Activated CD8-positive, alpha-beta T cell treated with anti-CD3 and anti-CD28 coated beads for 36 hours (primary cell): ENCODE results near the gene KDM1B. TPM values are rescaled to one million over a fixed set of nuclear protein-coding genes. Genes with fewer than 3 reads are reported as not detected.

ENCODE experiments used
- ATAC-seq: fragments of 200-7000 bp; cut with Tn5 transposase; one replicate; pipeline ENCODE4 v1.10.0; 2021; ENCODE audit warnings: mild to moderate bottlenecking, moderate library complexity
- CTCF ChIA-PET: fragments of 350-600 bp; sonication (Branson Sonifier 250); formaldehyde crosslinking; loops from one replicate; lab custom pipeline; 2021; ENCODE audit warnings: antibody characterized with exemption; lab: Charles Lee
- POLR2A ChIA-PET: fragments of 350-600 bp; sonication (Branson Sonifier 250); formaldehyde crosslinking; loops from one replicate; lab custom pipeline; 2021; ENCODE audit warnings: antibody characterized with exemption; lab: Charles Lee
- DNase-seq: peaks from one replicate; pipeline ENCODE4 v3.0.0-alpha.2; 2020
- H3K27ac Mint-ChIP-seq: one replicate; pipeline ENCODE4 v1.8.0; 2021; ENCODE audit warnings: mild to moderate bottlenecking, mixed read lengths
- H3K27me3 Mint-ChIP-seq: one replicate; pipeline ENCODE4 v1.8.0; 2021; ENCODE audit warnings: mixed read lengths
- H3K36me3 Mint-ChIP-seq: one replicate; pipeline ENCODE4 v1.8.0; 2021; ENCODE audit warnings: low read depth, mixed read lengths
- H3K4me1 Mint-ChIP-seq: one replicate; pipeline ENCODE4 v1.8.0; 2021; ENCODE audit warnings: low read depth, mixed read lengths
- H3K4me3 Mint-ChIP-seq: one replicate; pipeline ENCODE4 v1.8.0; 2021; ENCODE audit warnings: mild to moderate bottlenecking, moderate library complexity, mixed read lengths
- H3K9me3 Mint-ChIP-seq: one replicate; pipeline ENCODE4 v1.8.0; 2021; ENCODE audit warnings: mixed read lengths
- CTCF ChIP-seq: fragments of 200-600 bp; IDR thresholded peaks from one replicate; pipeline ENCODE4 v1.8.0; 2022; ENCODE audit warnings: antibody characterized with exemption, mild to moderate bottlenecking
- intact Hi-C: fragments of 100-400 bp; cut with micrococcal nuclease; formaldehyde crosslinking; loops from one replicate; pipeline ENCODE4 v1.10.0; 2022
- total RNA-seq, 2 experiments: library from RNA; stranded (reverse); gene quantifications; one replicate each; pipeline ENCODE4 v1.2.3, GENCODE V29; 2021

Gene KDM1B, protein sequence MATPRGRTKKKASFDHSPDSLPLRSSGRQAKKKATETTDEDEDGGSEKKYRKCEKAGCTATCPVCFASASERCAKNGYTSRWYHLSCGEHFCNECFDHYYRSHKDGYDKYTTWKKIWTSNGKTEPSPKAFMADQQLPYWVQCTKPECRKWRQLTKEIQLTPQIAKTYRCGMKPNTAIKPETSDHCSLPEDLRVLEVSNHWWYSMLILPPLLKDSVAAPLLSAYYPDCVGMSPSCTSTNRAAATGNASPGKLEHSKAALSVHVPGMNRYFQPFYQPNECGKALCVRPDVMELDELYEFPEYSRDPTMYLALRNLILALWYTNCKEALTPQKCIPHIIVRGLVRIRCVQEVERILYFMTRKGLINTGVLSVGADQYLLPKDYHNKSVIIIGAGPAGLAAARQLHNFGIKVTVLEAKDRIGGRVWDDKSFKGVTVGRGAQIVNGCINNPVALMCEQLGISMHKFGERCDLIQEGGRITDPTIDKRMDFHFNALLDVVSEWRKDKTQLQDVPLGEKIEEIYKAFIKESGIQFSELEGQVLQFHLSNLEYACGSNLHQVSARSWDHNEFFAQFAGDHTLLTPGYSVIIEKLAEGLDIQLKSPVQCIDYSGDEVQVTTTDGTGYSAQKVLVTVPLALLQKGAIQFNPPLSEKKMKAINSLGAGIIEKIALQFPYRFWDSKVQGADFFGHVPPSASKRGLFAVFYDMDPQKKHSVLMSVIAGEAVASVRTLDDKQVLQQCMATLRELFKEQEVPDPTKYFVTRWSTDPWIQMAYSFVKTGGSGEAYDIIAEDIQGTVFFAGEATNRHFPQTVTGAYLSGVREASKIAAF
- 10 to 100 TPM; 10.9 to 12.2 TPM for total RNA-seq

DNA sequence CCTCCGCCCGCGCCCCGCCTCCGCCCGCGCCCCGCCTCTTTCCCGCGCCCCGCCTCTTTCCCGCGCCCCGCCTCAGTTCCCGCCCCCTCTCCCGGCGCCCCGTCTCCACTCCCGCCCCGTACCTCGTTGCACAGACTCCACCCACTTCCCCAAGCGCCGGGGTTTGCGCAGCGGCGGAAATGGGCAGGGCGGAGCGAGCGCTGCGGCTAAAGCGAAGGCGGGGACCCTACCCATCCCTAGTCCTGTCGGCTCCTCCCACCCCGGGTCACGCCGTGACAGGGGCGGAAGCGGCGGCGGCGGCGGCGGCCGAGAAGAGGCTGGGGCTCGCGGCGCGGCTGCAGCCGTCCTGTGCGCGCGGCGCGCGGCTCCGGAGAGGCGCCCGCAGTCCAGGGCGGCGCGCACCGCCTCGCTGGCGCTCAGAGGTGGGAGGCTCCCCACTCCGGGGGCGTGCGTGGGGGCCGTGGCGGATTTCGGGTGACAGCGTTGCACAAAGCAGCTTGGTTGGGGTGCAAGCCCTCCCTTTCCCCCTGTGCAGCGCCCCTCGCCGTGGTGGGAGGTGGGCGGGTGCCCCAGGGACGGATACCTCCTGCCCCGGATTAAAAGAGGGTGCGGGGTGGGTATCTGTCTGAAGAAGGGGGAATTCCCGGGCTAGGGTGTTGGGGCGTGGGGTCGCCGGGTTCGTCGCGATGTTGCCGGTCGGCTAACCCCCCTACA, at the start of gene KDM1B:
Gene KDM1B (plus strand): TSS at position 273 of the 714 bp plus-strand sequence. CDS start 4,474 bp downstream, outside the sequence.
- intact Hi-C loops = loop anchor here (5.0 kb wide), 1 partner anchor 107 kb away; the partner anchor contains the start of gene DEK
- ATAC-seq = peak; percentile 97
- H3K36me3 Mint-ChIP-seq = peaks cover 4% of the 10 kb centered on the region
- no peak for TF ChIP-seq CTCF
- POLR2A ChIA-PET = interaction anchor here (0.6 to 1.6 kb wide), 7 partner anchors 11 to 449 kb away, joined by 3 to 6 read pairs (median 3); partner anchors contain the start of gene NUP153
- peak within 1 kb of the TSS; percentile 93 for H3K27ac Mint-ChIP-seq
- H3K9me3 Mint-ChIP-seq = no peaks in the 10 kb centered on the region
- peak within 1 kb of the TSS; percentile 96 for H3K4me3 Mint-ChIP-seq
- CTCF ChIA-PET = interaction anchor here (1.4 kb wide), 1 partner anchor 21 kb away, joined by 3 read pairs; no protein-coding TSS in a partner anchor
- H3K27me3 Mint-ChIP-seq = no peaks in the 10 kb centered on the region
- H3K4me1 Mint-ChIP-seq = peaks cover 27% of the 10 kb centered on the region
- peak; percentile 98 for DNase-seq

GRCh38 chr6:18107061-18107460, 48.2 kb upstream of the KDM1B start:
- ChIA-PET POLR2A (no interaction called here), CTCF (no interaction called here)
- Mint-ChIP-seq H3K27ac (no peak overlapping the region), H3K36me3 (peaks cover 6% of the 10 kb centered on the region), H3K4me1 (no peaks in the 10 kb centered on the region), H3K4me3 (no peak overlapping the region), H3K27me3 (peaks cover 27% of the 10 kb centered on the region), H3K9me3 (peaks cover 13% of the 10 kb centered on the region)
- ATAC-seq (no peak), DNase-seq (no peak)
- no peak for TF ChIP-seq CTCF
- intact Hi-C loops = no loop called here

GRCh38 chr6:18110162-18110561, 45.1 kb upstream of the KDM1B start:
- H3K4me3 Mint-ChIP-seq = no peak overlapping the region
- ATAC-seq (no peak), DNase-seq (no peak)
- TF ChIP-seq CTCF = no peak
- no peak overlapping the region for H3K27ac Mint-ChIP-seq
- CTCF ChIA-PET = no interaction called here
- intact Hi-C loops = no loop called here
- POLR2A ChIA-PET = no interaction called here
- H3K36me3 Mint-ChIP-seq = peaks cover 6% of the 10 kb centered on the region
- peaks cover 15% of the 10 kb centered on the region for H3K9me3 Mint-ChIP-seq
- peaks cover 38% of the 10 kb centered on the region for H3K27me3 Mint-ChIP-seq
- H3K4me1 Mint-ChIP-seq = peaks cover 6% of the 10 kb centered on the region

DNA sequence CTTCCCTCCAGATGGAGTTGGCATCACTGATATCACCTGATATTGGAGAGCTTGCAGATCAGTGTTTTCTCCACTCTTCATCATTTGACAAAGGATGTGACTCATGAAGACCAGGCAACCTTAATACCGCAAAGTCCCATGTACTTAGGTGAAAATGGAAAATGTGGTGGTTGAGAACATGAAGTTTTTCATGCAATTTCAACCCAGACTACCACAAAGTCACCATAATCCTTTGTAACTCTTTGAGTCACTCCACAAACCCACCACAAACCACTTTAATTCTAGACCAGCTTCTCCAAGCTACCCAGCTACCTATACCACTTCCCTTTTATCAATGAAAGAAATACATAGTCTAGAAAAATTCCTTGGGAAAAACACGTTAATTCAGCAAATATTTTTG, 39.9 kb upstream of the KDM1B start:
- ChIA-PET CTCF (interaction anchor here (1.4 kb wide), 1 partner anchor 231 kb away, joined by 5 read pairs; no protein-coding TSS in a partner anchor), POLR2A (interaction anchor here (1.3 kb wide), 1 partner anchor 230 kb away, joined by 3 read pairs; no protein-coding TSS in a partner anchor)
- intact Hi-C loops = loop anchor here (5.0 kb wide), 2 partner anchors 128 to 233 kb away; partner anchors contain the start of gene KIF13A

More for the DNA sequence above, 39.9 kb upstream of the KDM1B start:
- Mint-ChIP-seq H3K4me1 (peaks cover 14% of the 10 kb centered on the region), H3K4me3 (peak overlapping the region; percentile 5), H3K36me3 (no peaks in the 10 kb centered on the region), H3K27ac (peak overlapping the region; percentile 22), H3K9me3 (peaks cover 6% of the 10 kb centered on the region), H3K27me3 (peaks cover 44% of the 10 kb centered on the region)
- no peak for TF ChIP-seq CTCF
- DNase-seq (peak; percentile 56), ATAC-seq (peak; percentile 87)
